Nephron progenitor cell (in vitro differentiated cells): ENCODE data around the gene FARP1.

ENCODE experiments used
- DNase-seq: peaks from one replicate; pipeline ENCODE4 v3.0.0; 2021
- H3K27ac Mint-ChIP-seq: 2 replicates; pipeline ENCODE4 v1.8.0; 2021; ENCODE audit warnings: mild to moderate bottlenecking, moderate library complexity, mixed read lengths
- H3K27me3 Mint-ChIP-seq: 2 replicates; pipeline ENCODE4 v1.8.0; 2021; ENCODE audit warnings: mild to moderate bottlenecking, low read depth, mixed read lengths; ENCODE audit not compliant: poor library complexity
- H3K36me3 Mint-ChIP-seq: 2 replicates; pipeline ENCODE4 v1.8.0; 2021; ENCODE audit warnings: low read depth, mixed read lengths
- H3K4me1 Mint-ChIP-seq: 2 replicates; pipeline ENCODE4 v1.8.0; 2021; ENCODE audit warnings: mixed read lengths
- H3K4me3 Mint-ChIP-seq: 2 replicates; pipeline ENCODE4 v1.8.0; 2021; ENCODE audit warnings: mild to moderate bottlenecking, moderate library complexity, mixed read lengths
- H3K9me3 Mint-ChIP-seq: 2 replicates; pipeline ENCODE4 v1.8.0; 2021; ENCODE audit warnings: mild to moderate bottlenecking, moderate library complexity, mixed read lengths
- CTCF ChIP-seq: fragments of 200-600 bp; sonication (generic); IDR thresholded peaks from 2 replicates; pipeline ENCODE4 v1.5.0; 2021; ENCODE audit warnings: antibody characterized with exemption

FARP1 gene

GRCh38 chr13:98460516-98460915 is 317.6 kb downstream of the FARP1 start:
- peaks cover 4% of the 10 kb centered on the region for H3K27me3 Mint-ChIP-seq
- peaks cover 66% of the 10 kb centered on the region for H3K36me3 Mint-ChIP-seq
- H3K4me1 Mint-ChIP-seq = peaks cover 75% of the 10 kb centered on the region
- H3K27ac Mint-ChIP-seq = peak overlapping the region; percentile 89
- TF ChIP-seq CTCF = no peak
- DNase-seq = no peak
- no peak overlapping the region for H3K4me3 Mint-ChIP-seq
- H3K9me3 Mint-ChIP-seq = no peaks in the 10 kb centered on the region

- Mint-ChIP-seq H3K9me3 (no peaks in the 10 kb centered on the region), H3K4me1 (peaks cover 70% of the 10 kb centered on the region), H3K36me3 (peaks cover 68% of the 10 kb centered on the region), H3K4me3 (no peak overlapping the region), H3K27ac (no peak overlapping the region), H3K27me3 (peaks cover 4% of the 10 kb centered on the region)
- TF ChIP-seq CTCF = no peak
- no peak for DNase-seq
Measured at GRCh38 chr13:98461486-98462240, 318.8 kb downstream of the FARP1 start.

- no peak for TF ChIP-seq CTCF
- Mint-ChIP-seq H3K4me1 (peaks cover 70% of the 10 kb centered on the region), H3K36me3 (peaks cover 73% of the 10 kb centered on the region), H3K4me3 (no peak overlapping the region), H3K27me3 (peaks cover 4% of the 10 kb centered on the region), H3K27ac (peak overlapping the region; percentile 96), H3K9me3 (no peaks in the 10 kb centered on the region)
- no peak for DNase-seq
Measured at GRCh38 chr13:98462241-98462882, 319.5 kb downstream of the FARP1 start.

GRCh38 chr13:98462946-98463345 is 320.1 kb downstream of the FARP1 start:
- Mint-ChIP-seq H3K27me3 (peaks cover 4% of the 10 kb centered on the region), H3K27ac (peak overlapping the region; percentile 96), H3K9me3 (no peaks in the 10 kb centered on the region), H3K4me3 (no peak overlapping the region), H3K4me1 (peaks cover 73% of the 10 kb centered on the region), H3K36me3 (peaks cover 73% of the 10 kb centered on the region)
- no peak for TF ChIP-seq CTCF
- DNase-seq = no peak

- H3K9me3 Mint-ChIP-seq = no peaks in the 10 kb centered on the region
- TF ChIP-seq CTCF = peak; percentile 77
- peaks cover 62% of the 10 kb centered on the region for H3K36me3 Mint-ChIP-seq
- DNase-seq = peak; percentile 75
- H3K27me3 Mint-ChIP-seq = peaks cover 4% of the 10 kb centered on the region
- no peak overlapping the region for H3K4me3 Mint-ChIP-seq
- peak overlapping the region; percentile 79 for H3K27ac Mint-ChIP-seq
- H3K4me1 Mint-ChIP-seq = peaks cover 56% of the 10 kb centered on the region
Measured at GRCh38 chr13:98466634-98467236, 323.8 kb downstream of the FARP1 start.
